DND-41 (cell line): ENCODE measurements around the gene TEX13B.

Experiments
- ATAC-seq: fragments of 200-7000 bp; cut with Tn5 transposase; 3 replicates; pipeline ENCODE4 v1.9.1; 2021; ENCODE audit warnings: low read depth; ENCODE audit not compliant: insufficient read depth
- DNase-seq: peaks from one replicate; pipeline ENCODE4 v3.0.0-alpha.2; 2020
- H2AFZ ChIP-seq: 2 replicates; pipeline ENCODE4 v1.6.0; 2012; ENCODE audit warnings: low read depth, low read length
- H3K27ac ChIP-seq: 2 replicates; pipeline ENCODE4 v1.5.1; 2012; ENCODE audit warnings: low read length, inconsistent platforms
- H3K27me3 ChIP-seq: fragments of 200-600 bp; sonication (generic); 2 replicates; pipeline ENCODE4 v1.6.0; 2012; ENCODE audit warnings: low read length, mild to moderate bottlenecking, inconsistent platforms; ENCODE audit not compliant: insufficient read depth, poor library complexity
- H3K36me3 ChIP-seq: 2 replicates; pipeline ENCODE4 v1.5.1; 2012; ENCODE audit warnings: low read length, inconsistent platforms; ENCODE audit not compliant: insufficient read depth
- H3K4me1 ChIP-seq: 2 replicates; pipeline ENCODE4 v1.5.1; 2012; ENCODE audit warnings: mild to moderate bottlenecking, low read length; ENCODE audit not compliant: insufficient read depth
- H3K4me2 ChIP-seq: 2 replicates; pipeline ENCODE4 v1.6.0; 2012; ENCODE audit warnings: mild to moderate bottlenecking, moderate library complexity, low read length, inconsistent platforms; ENCODE audit not compliant: insufficient read depth
- H3K4me3 ChIP-seq, 2 experiments: fragments of 200-600 bp in 1 of 2; shearing (Covaris generic) in 1 of 2; 2 replicates each; pipeline ENCODE4 v1.5.1; 2012 to 2016; ENCODE audit warnings: inconsistent platforms in 2 of 2, low read length in 2 of 2, mild to moderate bottlenecking in 2 of 2, low read depth in 1 of 2, moderate library complexity in 1 of 2
- H3K79me2 ChIP-seq: 2 replicates; pipeline ENCODE4 v1.6.0; 2012; ENCODE audit warnings: low read length, inconsistent platforms; ENCODE audit not compliant: insufficient read depth
- H3K9ac ChIP-seq: 2 replicates; pipeline ENCODE4 v1.6.0; 2012; ENCODE audit warnings: low read depth, mild to moderate bottlenecking, inconsistent platforms, low read length, moderate library complexity
- H3K9me3 ChIP-seq: 2 replicates; pipeline ENCODE4 v1.5.1; 2012; ENCODE audit warnings: low read length, moderate library complexity, mild to moderate bottlenecking, inconsistent platforms; ENCODE audit not compliant: insufficient read depth, severe bottlenecking
- H4K20me1 ChIP-seq: 2 replicates; pipeline ENCODE4 v1.6.0; 2012; ENCODE audit warnings: low read length; ENCODE audit not compliant: insufficient read depth
- EZH2 ChIP-seq: IDR thresholded peaks from 3 replicates; pipeline ENCODE4 v1.6.1; 2012; ENCODE audit warnings: borderline replicate concordance, low read depth, mild to moderate bottlenecking, moderate library complexity, low read length, inconsistent platforms; ENCODE audit not compliant: severe bottlenecking
- TF ChIP-seq, protein P1 (sequence below): IDR thresholded peaks from 2 replicates; pipeline ENCODE4 v1.5.1; 2012; ENCODE audit warnings: borderline replicate concordance, low read length, moderate library complexity, mild to moderate bottlenecking; ENCODE audit not compliant: poor library complexity, severe bottlenecking; ENCODE audit errors: extremely low read depth

The TEX13B gene, protein sequence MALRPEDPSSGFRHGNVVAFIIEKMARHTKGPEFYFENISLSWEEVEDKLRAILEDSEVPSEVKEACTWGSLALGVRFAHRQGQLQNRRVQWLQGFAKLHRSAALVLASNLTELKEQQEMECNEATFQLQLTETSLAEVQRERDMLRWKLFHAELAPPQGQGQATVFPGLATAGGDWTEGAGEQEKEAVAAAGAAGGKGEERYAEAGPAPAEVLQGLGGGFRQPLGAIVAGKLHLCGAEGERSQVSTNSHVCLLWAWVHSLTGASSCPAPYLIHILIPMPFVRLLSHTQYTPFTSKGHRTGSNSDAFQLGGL

DNA sequence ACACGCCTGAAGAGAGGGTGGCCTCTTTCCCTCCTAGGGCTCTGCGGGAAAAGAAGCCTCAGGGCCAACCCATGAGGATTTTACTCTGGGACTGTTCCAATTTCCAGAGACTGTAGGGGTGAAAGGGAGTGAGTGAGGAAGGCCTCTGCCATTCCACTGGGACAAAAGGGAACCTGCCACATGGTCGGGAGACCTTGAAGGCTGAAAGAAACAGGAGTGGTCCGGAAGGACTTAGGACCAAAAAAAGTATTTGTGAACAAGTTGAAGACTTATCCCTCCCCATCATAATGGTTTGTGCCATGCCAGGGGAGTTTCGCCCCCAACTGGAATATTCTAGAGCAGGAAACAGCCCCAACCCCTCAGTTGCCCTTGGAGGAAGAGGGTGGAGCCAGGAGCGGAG is at the start of gene TEX13B:
TEX13B (minus strand) TSS at position 15 of the 400 bp plus-strand sequence. CDS start 243 bp downstream, outside the sequence.
- no peaks in the 10 kb centered on the region for H3K79me2 ChIP-seq
- H3K4me1 ChIP-seq, result no peaks in the 10 kb centered on the region
- H2AFZ ChIP-seq, result no peak within 1 kb of the TSS
- H3K36me3 ChIP-seq, result no peaks in the 10 kb centered on the region
- H3K4me2 ChIP-seq, result no peak within 1 kb of the TSS
- no peak within 1 kb of the TSS for H3K4me3 ChIP-seq
- no peaks in the 10 kb centered on the region for H3K9me3 ChIP-seq
- H3K27me3 ChIP-seq, result no peaks in the 10 kb centered on the region
- no peaks in the 10 kb centered on the region for H4K20me1 ChIP-seq
- DNase-seq (no peak), ATAC-seq (no peak)
- no peak within 1 kb of the TSS for H3K9ac ChIP-seq
- TF ChIP-seq, protein P1, sequence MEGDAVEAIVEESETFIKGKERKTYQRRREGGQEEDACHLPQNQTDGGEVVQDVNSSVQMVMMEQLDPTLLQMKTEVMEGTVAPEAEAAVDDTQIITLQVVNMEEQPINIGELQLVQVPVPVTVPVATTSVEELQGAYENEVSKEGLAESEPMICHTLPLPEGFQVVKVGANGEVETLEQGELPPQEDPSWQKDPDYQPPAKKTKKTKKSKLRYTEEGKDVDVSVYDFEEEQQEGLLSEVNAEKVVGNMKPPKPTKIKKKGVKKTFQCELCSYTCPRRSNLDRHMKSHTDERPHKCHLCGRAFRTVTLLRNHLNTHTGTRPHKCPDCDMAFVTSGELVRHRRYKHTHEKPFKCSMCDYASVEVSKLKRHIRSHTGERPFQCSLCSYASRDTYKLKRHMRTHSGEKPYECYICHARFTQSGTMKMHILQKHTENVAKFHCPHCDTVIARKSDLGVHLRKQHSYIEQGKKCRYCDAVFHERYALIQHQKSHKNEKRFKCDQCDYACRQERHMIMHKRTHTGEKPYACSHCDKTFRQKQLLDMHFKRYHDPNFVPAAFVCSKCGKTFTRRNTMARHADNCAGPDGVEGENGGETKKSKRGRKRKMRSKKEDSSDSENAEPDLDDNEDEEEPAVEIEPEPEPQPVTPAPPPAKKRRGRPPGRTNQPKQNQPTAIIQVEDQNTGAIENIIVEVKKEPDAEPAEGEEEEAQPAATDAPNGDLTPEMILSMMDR, result no peak
- no peak for TF ChIP-seq EZH2
- H3K27ac ChIP-seq, result no peak within 1 kb of the TSS

DNA sequence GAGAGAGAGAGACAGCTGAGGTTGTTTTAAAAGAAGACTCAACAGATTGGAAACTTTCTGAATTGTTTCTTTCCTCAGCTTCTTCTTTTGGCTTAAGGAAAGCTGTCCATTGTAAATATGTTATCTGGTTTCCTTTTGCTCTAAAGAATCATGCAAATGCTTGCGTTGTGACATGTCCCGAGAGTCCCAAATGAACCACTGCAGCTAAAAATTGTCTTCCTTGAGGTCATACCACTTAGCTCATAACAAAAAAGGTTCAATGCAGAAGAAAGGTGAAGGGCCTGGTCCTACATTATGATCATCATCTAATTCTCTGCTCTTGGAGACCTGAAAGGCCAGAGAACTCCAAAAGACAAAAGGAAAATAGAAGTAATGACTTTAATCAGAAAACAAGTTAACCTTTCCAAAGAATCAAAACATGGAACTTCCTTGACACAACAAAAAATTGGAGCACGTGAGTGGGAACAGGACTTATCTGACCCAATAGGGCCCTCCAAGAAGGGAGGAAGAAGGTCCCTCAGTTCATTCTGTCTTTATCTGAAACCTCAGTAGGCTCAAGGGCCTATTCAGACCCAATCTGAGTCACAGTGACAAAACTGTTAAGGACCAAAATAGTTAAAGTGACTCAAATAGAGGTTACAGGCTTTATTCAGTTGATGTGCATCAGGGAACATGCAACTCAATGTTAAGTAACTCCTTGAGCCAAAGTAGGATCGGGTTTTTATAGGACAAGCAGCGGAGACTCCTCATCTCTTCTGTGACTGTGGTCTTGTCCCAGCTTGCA is 48.0 kb upstream of the TEX13B start:
- ATAC-seq, result no peak
- TF ChIP-seq EZH2, result no peak
- TF ChIP-seq, protein P1, result no peak
- H3K27me3 ChIP-seq, result no peaks in the 10 kb centered on the region
- no peaks in the 10 kb centered on the region for H3K4me1 ChIP-seq
- H3K4me2 ChIP-seq, result no peak overlapping the region
- H3K36me3 ChIP-seq, result no peaks in the 10 kb centered on the region
- no peak overlapping the region for H3K4me3 ChIP-seq
- no peak overlapping the region for H3K9ac ChIP-seq
- DNase-seq, result no peak
- H2AFZ ChIP-seq, result no peak overlapping the region
- no peaks in the 10 kb centered on the region for H4K20me1 ChIP-seq
- no peak overlapping the region for H3K27ac ChIP-seq
- no peaks in the 10 kb centered on the region for H3K9me3 ChIP-seq
- H3K79me2 ChIP-seq, result no peaks in the 10 kb centered on the region

DNA sequence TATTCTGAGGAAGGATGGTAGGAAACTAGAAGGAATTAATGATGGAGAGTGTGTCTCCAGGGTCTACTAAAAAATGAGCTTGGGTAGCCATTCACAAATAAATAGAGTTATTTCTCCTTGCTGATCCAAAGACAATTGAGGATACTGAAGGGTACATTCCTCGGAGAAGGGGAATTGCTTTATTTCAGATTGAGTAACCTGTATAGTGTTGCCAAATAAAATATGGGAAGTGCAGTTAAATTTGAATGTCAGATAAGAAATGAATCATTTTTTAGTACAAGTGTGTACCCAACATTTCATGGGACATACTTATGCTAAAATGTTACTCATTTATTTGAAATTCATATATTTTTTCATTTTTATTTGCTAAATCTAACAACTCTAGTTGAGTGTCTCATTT is 46.7 kb upstream of the TEX13B start:
- no peak overlapping the region for H3K27ac ChIP-seq
- H2AFZ ChIP-seq, result no peak overlapping the region
- DNase-seq, result no peak
- ATAC-seq, result no peak
- TF ChIP-seq, protein P1, result no peak
- no peak for TF ChIP-seq EZH2
- H3K4me3 ChIP-seq, result no peak overlapping the region
- H3K9me3 ChIP-seq, result no peaks in the 10 kb centered on the region
- no peak overlapping the region for H3K4me2 ChIP-seq
- H4K20me1 ChIP-seq, result no peaks in the 10 kb centered on the region
- no peaks in the 10 kb centered on the region for H3K4me1 ChIP-seq
- H3K9ac ChIP-seq, result no peak overlapping the region
- H3K79me2 ChIP-seq, result no peaks in the 10 kb centered on the region
- no peaks in the 10 kb centered on the region for H3K27me3 ChIP-seq
- H3K36me3 ChIP-seq, result no peaks in the 10 kb centered on the region
